Gastroesophageal sphincter (tissue), 4 donors: ENCODE data around the gene SEPTIN1. TPM values are rescaled to one million over a fixed set of nuclear protein-coding genes. Genes with fewer than 3 reads are reported as not detected.

ENCODE experiments used
- ATAC-seq: fragments of 150-250 bp; one replicate; pipeline ENCODE4 v1.9.1; 2016; ENCODE audit warnings: mild to moderate bottlenecking, moderate library complexity
- H3K27ac ChIP-seq, 4 donors: fragments of 200-600 bp; sonication (generic) in 3 of 4; 1 replicate in 3 of 4; 2 replicates in 1 of 4; pipeline ENCODE4 v1.5.1; 2016 to 2019
- H3K27me3 ChIP-seq: fragments of 200-600 bp; sonication (generic); one replicate; pipeline ENCODE4 v1.5.1; 2019
- H3K36me3 ChIP-seq, 2 donors: fragments of 200-600 bp; sonication (generic); one replicate each; pipeline ENCODE4 v1.5.1; 2019; ENCODE audit warnings: control low read depth in 1 of 2
- H3K4me1 ChIP-seq, 3 donors: fragments of 200-600 bp; sonication (generic); 1 replicate in 2 of 3; 2 replicates in 1 of 3; pipeline ENCODE4 v1.5.1; 2016 to 2019; ENCODE audit warnings: control low read depth in 2 of 3
- H3K4me3 ChIP-seq, 2 donors: fragments of 200-600 bp; sonication (generic); one replicate each; pipeline ENCODE4 v1.5.1; 2019; ENCODE audit warnings: mild to moderate bottlenecking in 1 of 2, moderate library complexity in 1 of 2
- H3K9me3 ChIP-seq, 3 donors: fragments of 200-600 bp; sonication (generic); one replicate each; pipeline ENCODE4 v1.5.1; 2017 to 2019; ENCODE audit warnings: control low read depth in 2 of 3
- EP300 ChIP-seq: sonication (generic); formaldehyde crosslinking; IDR thresholded peaks from one replicate; pipeline ENCODE4 v1.6.1; 2017; ENCODE audit warnings: antibody characterized with exemption, mild to moderate bottlenecking
- POLR2A ChIP-seq, 2 donors: fragments of 450-650 bp; IDR thresholded peaks; one replicate each; pipeline ENCODE4 v1.6.1; 2017; ENCODE audit warnings: antibody characterized with exemption in 2 of 2, mild to moderate bottlenecking in 2 of 2, moderate library complexity in 1 of 2
- POLR2AphosphoS5 ChIP-seq: sonication (generic); formaldehyde crosslinking; IDR thresholded peaks from one replicate; pipeline ENCODE4 v1.6.1; 2017; ENCODE audit warnings: antibody characterized with exemption
- WGBS, 2 donors: methylation state at CpG; one replicate each; pipeline ENCODE4 v1.1.5; 2018; ENCODE audit warnings: low coverage in 1 of 2; 5-methylcytosine and 5-hydroxymethylcytosine counted together
- total RNA-seq, 4 donors: library from RNA; depleted of rRNA; stranded (reverse); fragments of >200 nt; gene quantifications; one replicate each; pipeline ENCODE4 v1.1.0, GENCODE V29; 2016
- TF ChIP-seq, protein P1 (sequence below), 4 experiments: fragments of 200-600 bp in 2 of 4; fragments of 450-650 bp in 2 of 4; sonication (generic) in 1 of 4; IDR thresholded peaks; one replicate each; pipeline ENCODE4 v1.5.1; 2017 to 2019; ENCODE audit warnings: antibody characterized with exemption in 4 of 4, mild to moderate bottlenecking in 2 of 4, moderate library complexity in 2 of 4

Gene SEPTIN1
- total RNA-seq, 4 donors from 2014 or later = 0.59 to 2.2 (median 1.2) TPM

DNA sequence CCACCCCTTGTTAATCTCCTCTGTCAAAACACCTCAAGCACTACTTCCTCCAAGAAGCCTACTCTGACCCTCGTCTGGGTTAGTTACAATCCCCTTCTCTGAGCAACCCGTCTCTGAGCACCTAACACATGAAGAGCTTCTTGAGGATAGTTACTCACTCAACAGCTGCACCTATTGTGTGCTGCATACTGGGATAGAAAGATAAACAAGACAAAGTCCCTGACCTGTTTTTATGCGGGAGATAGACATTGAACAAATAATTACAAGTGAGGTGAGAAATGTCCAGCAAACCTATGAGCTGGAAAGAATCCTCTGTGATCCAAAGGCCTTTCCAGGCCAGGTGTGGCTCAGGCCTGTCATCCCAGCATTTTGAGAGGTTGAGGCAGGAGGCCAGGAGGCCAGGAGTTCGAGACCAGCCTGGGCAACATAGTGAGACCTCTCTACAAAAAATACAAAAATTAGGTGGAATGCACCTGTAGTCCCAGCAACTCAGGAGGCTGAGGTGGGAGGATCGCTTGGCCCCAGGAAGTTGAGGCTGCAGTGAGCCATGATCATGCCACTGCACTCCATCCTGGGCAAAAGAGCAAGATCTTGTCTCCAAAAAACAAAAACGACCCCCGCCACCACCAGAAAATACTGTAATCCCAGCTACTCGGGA is 19.5 kb upstream of the SEPTIN1 start:
- H3K4me1 ChIP-seq = peaks cover 0 to 48% (median 3%) of the 10 kb centered on the region in 3 donors
- peaks cover 0 to 20% of the 10 kb centered on the region in 2 donors for H3K36me3 ChIP-seq
- WGBS, 2 donors = 64 to 76% methylated on average over 5 to 6 of the region's 8 CpGs
- TF ChIP-seq POLR2A (IDR thresholded peaks at IDR 0.05) (no peak), EP300 (no peak), POLR2AphosphoS5 (no peak)
- TF ChIP-seq, protein P1, sequence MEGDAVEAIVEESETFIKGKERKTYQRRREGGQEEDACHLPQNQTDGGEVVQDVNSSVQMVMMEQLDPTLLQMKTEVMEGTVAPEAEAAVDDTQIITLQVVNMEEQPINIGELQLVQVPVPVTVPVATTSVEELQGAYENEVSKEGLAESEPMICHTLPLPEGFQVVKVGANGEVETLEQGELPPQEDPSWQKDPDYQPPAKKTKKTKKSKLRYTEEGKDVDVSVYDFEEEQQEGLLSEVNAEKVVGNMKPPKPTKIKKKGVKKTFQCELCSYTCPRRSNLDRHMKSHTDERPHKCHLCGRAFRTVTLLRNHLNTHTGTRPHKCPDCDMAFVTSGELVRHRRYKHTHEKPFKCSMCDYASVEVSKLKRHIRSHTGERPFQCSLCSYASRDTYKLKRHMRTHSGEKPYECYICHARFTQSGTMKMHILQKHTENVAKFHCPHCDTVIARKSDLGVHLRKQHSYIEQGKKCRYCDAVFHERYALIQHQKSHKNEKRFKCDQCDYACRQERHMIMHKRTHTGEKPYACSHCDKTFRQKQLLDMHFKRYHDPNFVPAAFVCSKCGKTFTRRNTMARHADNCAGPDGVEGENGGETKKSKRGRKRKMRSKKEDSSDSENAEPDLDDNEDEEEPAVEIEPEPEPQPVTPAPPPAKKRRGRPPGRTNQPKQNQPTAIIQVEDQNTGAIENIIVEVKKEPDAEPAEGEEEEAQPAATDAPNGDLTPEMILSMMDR (IDR thresholded peaks at IDR 0.05) = no peak
- no peaks in the 10 kb centered on the region for H3K9me3 ChIP-seq
- H3K4me3 ChIP-seq = no peak overlapping the region
- H3K27ac ChIP-seq = peak overlapping the region in 1 of 4 donors; percentile 95
- no peak for ATAC-seq
- no peaks in the 10 kb centered on the region for H3K27me3 ChIP-seq

DNA sequence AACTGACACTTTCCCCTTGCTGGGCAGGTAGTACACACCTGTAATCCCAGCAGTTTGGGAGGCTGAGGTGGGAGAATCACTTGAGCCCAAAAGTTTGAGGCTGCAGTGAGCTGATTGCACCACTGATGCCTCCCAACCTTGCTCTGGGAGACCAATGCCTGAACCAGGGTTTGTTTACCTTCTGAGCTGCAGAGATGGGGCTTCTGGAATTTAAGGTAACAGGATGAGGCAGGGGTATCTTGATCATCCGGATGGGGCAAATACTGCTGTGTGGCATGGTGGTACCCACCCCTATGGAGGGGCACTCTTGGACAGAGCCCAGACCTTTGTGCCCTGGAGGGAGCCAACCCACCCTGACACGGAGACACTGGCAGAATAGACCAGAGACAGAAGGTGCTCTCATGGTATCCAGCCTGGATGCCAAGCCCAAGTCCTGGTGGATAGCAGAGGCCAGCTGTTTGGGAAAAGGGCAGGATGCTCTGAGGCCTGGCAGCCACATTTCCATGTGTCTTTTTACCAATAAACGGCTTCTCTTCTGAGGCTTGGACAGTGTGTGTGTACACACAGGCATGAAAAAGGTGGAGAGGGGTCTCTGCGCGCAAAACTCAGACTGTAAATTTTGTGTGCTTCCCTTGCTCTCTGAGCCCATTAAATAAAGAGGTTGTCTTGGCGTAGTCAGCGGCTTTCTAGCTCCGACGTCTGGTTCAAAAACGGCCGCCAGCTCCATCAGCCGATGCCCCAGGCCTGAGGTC is 17.2 kb upstream of the SEPTIN1 start:
- 33% methylated on average over 4 of the region's 12 CpGs; no CpG with 5 or more reads in 1 of the 2 donors for whole genome bisulfite sequencing, 2 donors
- Histone ChIP-seq H3K4me3 (peak overlapping the region; percentile 64 to 77), H3K9me3 (no peaks in the 10 kb centered on the region), H3K27me3 (no peaks in the 10 kb centered on the region), H3K27ac (peak overlapping the region; percentile 76 to 95 (median 86)), H3K36me3 (peaks cover 0 to 20% of the 10 kb centered on the region in 2 donors), H3K4me1 (peaks cover 0 to 60% (median 6%) of the 10 kb centered on the region in 3 donors)
- ATAC-seq = no peak
- TF ChIP-seq, protein P1 (IDR thresholded peaks at IDR 0.05) = no peak
- TF ChIP-seq POLR2AphosphoS5 = no peak
- TF ChIP-seq EP300 = no peak
- TF ChIP-seq POLR2A (IDR thresholded peaks at IDR 0.05) = no peak

DNA sequence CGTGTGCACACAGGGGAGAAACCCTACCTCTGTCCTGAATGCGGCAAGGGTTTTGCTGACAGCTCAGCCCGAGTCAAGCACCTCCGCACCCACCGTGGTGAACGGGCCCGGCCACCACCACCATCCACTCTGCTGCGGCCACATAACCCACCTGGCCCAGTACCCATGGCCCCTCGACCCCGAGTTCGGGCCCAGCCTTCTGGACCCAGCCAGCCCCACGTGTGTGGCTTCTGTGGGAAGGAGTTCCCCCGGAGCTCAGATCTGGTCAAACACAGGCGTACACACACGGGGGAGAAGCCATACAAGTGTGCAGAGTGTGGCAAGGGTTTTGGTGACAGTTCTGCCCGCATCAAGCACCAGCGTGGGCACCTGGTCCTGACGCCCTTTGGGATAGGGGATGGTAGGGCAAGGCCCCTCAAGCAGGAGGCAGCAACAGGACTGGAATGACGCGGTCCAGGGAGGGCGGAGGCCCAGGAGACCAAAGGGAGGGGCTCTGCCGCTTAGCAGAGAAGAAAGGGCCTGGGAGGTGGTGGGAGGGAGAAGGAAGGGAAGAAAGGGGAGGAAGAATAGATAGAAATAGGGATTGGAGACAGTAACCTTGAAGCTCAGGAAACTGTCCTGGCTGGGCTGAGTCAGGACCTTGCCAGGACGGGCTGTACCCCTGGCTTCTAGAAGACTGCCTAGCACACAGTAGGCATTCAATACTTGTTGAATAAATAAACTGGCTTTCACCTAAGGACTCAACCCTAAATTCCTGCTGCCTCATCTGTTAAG is 16.5 kb upstream of the SEPTIN1 start:
- peaks cover 0 to 20% of the 10 kb centered on the region in 2 donors for H3K36me3 ChIP-seq
- no peak overlapping the region for H3K4me3 ChIP-seq
- no peak for TF ChIP-seq POLR2AphosphoS5
- TF ChIP-seq EP300 = no peak
- TF ChIP-seq, protein P1 (IDR thresholded peaks at IDR 0.05) = no peak
- TF ChIP-seq POLR2A (IDR thresholded peaks at IDR 0.05) = no peak
- ATAC-seq = no peak
- no peaks in the 10 kb centered on the region for H3K9me3 ChIP-seq
- 33 to 40% methylated on average over 5 to 7 of the region's 23 CpGs for WGBS, 2 donors
- peak overlapping the region in 3 of 4 donors; percentile 82 to 95 (median 90) for H3K27ac ChIP-seq
- H3K27me3 ChIP-seq = no peaks in the 10 kb centered on the region
- peaks cover 0 to 65% (median 12%) of the 10 kb centered on the region in 3 donors for H3K4me1 ChIP-seq

DNA sequence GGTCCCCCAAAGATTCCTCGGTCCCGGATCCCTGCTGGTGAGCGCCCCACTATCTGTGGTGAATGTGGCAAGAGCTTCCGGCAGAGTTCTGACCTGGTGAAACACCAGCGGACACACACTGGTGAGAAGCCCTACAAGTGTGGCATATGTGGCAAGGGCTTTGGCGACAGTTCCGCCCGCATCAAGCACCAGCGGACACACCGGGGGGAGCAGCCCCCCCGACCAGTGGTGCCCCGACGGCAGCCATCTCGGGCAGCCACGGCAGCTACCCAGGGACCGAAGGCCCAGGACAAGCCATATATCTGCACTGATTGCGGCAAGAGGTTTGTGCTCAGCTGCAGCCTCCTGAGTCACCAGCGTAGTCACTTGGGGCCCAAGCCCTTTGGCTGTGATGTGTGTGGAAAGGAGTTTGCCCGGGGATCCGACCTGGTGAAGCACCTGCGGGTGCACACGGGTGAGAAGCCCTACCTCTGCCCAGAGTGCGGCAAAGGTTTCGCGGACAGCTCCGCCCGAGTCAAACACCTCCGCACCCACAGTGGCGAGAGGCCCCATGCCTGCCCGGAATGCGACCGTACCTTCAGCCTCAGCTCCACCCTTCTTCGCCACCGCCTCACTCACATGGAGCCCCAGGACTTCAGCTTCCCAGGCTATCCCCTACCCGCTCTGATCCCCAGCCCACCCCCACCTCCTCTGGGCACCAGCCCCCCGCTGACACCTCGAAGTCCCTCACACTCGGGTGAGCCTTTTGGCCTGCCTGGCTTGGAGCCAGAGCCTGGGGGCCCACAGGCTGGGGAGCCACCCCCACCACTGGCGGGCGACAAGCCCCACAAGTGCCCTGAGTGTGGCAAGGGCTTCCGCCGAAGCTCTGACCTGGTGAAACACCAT is 15.7 kb upstream of the SEPTIN1 start:
- no peak overlapping the region for H3K27ac ChIP-seq
- H3K9me3 ChIP-seq = no peaks in the 10 kb centered on the region
- TF ChIP-seq POLR2AphosphoS5 (no peak), EP300 (no peak), POLR2A (IDR thresholded peaks at IDR 0.05) (no peak)
- TF ChIP-seq, protein P1 (IDR thresholded peaks at IDR 0.05) = no peak
- WGBS, 2 donors = no CpG with 5 or more reads among the region's 42 CpGs
- H3K36me3 ChIP-seq = peaks cover 0 to 20% of the 10 kb centered on the region in 2 donors
- no peak for ATAC-seq
- no peaks in the 10 kb centered on the region for H3K27me3 ChIP-seq
- peaks cover 0 to 65% (median 12%) of the 10 kb centered on the region in 3 donors for H3K4me1 ChIP-seq
- H3K4me3 ChIP-seq = no peak overlapping the region
